ENCODE measurements around the gene AUTS2.

The AUTS2 gene

DNA sequence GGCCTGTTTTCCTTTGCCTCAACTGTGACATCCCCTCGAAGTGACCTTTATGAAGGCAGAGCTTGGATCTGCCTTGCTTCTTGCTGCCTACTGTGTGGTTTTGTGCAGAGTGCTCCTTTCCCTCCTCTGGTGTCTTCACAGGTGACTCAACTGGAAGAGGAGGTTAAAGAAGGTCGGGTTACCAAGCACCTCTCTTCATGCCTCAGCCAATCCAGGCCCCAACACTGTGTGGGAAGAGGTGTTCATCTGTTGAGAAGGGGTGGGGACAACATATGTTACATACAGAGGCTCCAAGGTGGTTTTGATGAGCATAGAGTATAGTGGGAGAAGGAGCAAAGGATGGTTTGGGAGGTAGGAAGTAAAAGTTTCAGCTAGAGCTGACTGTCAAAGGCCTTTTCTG lies 155.7 kb downstream of the AUTS2 start:
- H3K4me1 ChIP-seq (ENCODE audit: insufficient read depth, low read length, poor library complexity, severe bottlenecking): peaks cover 35% of the 10 kb centered on the region
- no peak overlapping the region for H3K9ac ChIP-seq (ENCODE audit: low read depth, low read length, poor library complexity, severe bottlenecking)
- H3K27me3 ChIP-seq (ENCODE audit: insufficient read depth, low read length, poor library complexity, severe bottlenecking): no peaks in the 10 kb centered on the region
- peaks cover 16% of the 10 kb centered on the region for H4K20me1 ChIP-seq (ENCODE audit: insufficient read depth, low read length, poor library complexity, severe bottlenecking)
- no peaks in the 10 kb centered on the region for H3K9me3 ChIP-seq (ENCODE audit: insufficient read depth, low read depth, low read length)
- H3F3A ChIP-seq (ENCODE audit: low read depth): no peaks in the 10 kb centered on the region
- H2AFZ ChIP-seq (ENCODE audit: low read length): no peak overlapping the region
- peaks cover 91% of the 10 kb centered on the region for H3K79me2 ChIP-seq (ENCODE audit: insufficient read depth, low read length)
- no peak overlapping the region for H3K4me3 ChIP-seq (ENCODE audit: low read length, poor library complexity, severe bottlenecking)
- H3K9me2 ChIP-seq (replicated peaks; ENCODE audit: low read depth, low read length): no peaks in the 10 kb centered on the region
- no peaks in the 10 kb centered on the region for H3K36me3 ChIP-seq (ENCODE audit: insufficient read depth, low read length)
- TF ChIP-seq, protein P1, sequence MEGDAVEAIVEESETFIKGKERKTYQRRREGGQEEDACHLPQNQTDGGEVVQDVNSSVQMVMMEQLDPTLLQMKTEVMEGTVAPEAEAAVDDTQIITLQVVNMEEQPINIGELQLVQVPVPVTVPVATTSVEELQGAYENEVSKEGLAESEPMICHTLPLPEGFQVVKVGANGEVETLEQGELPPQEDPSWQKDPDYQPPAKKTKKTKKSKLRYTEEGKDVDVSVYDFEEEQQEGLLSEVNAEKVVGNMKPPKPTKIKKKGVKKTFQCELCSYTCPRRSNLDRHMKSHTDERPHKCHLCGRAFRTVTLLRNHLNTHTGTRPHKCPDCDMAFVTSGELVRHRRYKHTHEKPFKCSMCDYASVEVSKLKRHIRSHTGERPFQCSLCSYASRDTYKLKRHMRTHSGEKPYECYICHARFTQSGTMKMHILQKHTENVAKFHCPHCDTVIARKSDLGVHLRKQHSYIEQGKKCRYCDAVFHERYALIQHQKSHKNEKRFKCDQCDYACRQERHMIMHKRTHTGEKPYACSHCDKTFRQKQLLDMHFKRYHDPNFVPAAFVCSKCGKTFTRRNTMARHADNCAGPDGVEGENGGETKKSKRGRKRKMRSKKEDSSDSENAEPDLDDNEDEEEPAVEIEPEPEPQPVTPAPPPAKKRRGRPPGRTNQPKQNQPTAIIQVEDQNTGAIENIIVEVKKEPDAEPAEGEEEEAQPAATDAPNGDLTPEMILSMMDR (conservative IDR thresholded peaks at IDR 0.05; ENCODE audit: low read length): no peak
- no peak for TF ChIP-seq EZH2phosphoT487 (IDR thresholded peaks at IDR 0.05; ENCODE audit: borderline replicate concordance)
- H3K4me2 ChIP-seq (ENCODE audit: low read depth, low read length, poor library complexity, severe bottlenecking): no peak overlapping the region

DNA sequence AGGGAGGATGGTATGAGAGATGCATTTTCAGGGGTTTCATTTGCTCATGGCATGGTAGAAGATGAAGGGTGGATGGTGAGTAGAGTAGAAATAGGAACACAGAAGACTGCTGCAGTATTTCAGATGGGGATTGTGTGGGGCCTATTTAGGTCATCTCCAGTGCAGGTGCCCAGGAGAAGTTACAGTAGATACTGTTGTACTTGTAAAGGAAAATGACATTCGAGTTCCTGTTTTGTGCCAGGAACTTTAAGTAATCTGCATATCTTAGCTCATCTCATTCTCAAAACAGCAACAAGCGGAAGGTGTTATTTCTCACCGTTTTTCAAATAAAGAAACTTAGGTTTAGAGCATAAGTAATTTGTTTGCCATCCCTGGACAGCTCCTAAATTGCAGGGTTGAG lies 156.2 kb downstream of the AUTS2 start:
- H3K4me1 ChIP-seq (ENCODE audit: insufficient read depth, low read length, poor library complexity, severe bottlenecking): peaks cover 31% of the 10 kb centered on the region
- H2AFZ ChIP-seq (ENCODE audit: low read length): no peak overlapping the region
- H3K9me2 ChIP-seq (replicated peaks; ENCODE audit: low read depth, low read length): no peaks in the 10 kb centered on the region
- H3K4me2 ChIP-seq (ENCODE audit: low read depth, low read length, poor library complexity, severe bottlenecking): no peak overlapping the region
- TF ChIP-seq, protein P1 (conservative IDR thresholded peaks at IDR 0.05; ENCODE audit: low read length): no peak
- no peak for TF ChIP-seq EZH2phosphoT487 (IDR thresholded peaks at IDR 0.05; ENCODE audit: borderline replicate concordance)
- H3K4me3 ChIP-seq (ENCODE audit: low read length, poor library complexity, severe bottlenecking): no peak overlapping the region
- H3K9ac ChIP-seq (ENCODE audit: low read depth, low read length, poor library complexity, severe bottlenecking): no peak overlapping the region
- peaks cover 16% of the 10 kb centered on the region for H4K20me1 ChIP-seq (ENCODE audit: insufficient read depth, low read length, poor library complexity, severe bottlenecking)
- no peaks in the 10 kb centered on the region for H3K9me3 ChIP-seq (ENCODE audit: insufficient read depth, low read depth, low read length)
- H3K27me3 ChIP-seq (ENCODE audit: insufficient read depth, low read length, poor library complexity, severe bottlenecking): no peaks in the 10 kb centered on the region
- H3F3A ChIP-seq (ENCODE audit: low read depth): no peaks in the 10 kb centered on the region
- no peaks in the 10 kb centered on the region for H3K36me3 ChIP-seq (ENCODE audit: insufficient read depth, low read length)
- peaks cover 91% of the 10 kb centered on the region for H3K79me2 ChIP-seq (ENCODE audit: insufficient read depth, low read length)

DNA sequence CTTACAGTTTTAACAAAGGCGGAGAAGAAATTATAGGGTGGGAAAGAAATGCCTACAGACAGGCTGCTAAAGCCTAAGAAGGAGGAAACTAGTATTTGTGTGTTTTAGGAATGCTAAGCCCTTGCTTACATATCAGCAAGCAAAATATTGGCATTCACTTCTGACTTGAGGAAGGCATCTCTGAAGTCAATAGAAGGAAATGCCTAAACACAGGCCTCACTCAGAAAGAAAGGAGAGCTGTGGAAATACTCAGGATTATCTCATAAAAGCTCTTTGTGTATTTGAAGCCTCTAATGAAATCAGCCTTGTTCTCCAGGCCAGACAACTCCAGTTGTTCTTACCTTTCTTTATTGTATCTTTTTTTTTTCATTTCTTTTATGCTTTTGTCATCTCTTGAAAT lies 158.0 kb downstream of the AUTS2 start:
- Histone ChIP-seq H3K9me2 (replicated peaks; ENCODE audit: low read depth, low read length) (no peaks in the 10 kb centered on the region), H3F3A (ENCODE audit: low read depth) (no peaks in the 10 kb centered on the region), H3K4me1 (ENCODE audit: insufficient read depth, low read length, poor library complexity, severe bottlenecking) (peaks cover 31% of the 10 kb centered on the region), H4K20me1 (ENCODE audit: insufficient read depth, low read length, poor library complexity, severe bottlenecking) (peaks cover 11% of the 10 kb centered on the region), H3K79me2 (ENCODE audit: insufficient read depth, low read length) (peaks cover 82% of the 10 kb centered on the region), H2AFZ (ENCODE audit: low read length) (no peak overlapping the region), H3K27me3 (ENCODE audit: insufficient read depth, low read length, poor library complexity, severe bottlenecking) (no peaks in the 10 kb centered on the region), H3K36me3 (ENCODE audit: insufficient read depth, low read length) (no peaks in the 10 kb centered on the region), H3K9me3 (ENCODE audit: insufficient read depth, low read depth, low read length) (no peaks in the 10 kb centered on the region), H3K4me2 (ENCODE audit: low read depth, low read length, poor library complexity, severe bottlenecking) (no peak overlapping the region), H3K4me3 (ENCODE audit: low read length, poor library complexity, severe bottlenecking) (no peak overlapping the region), H3K9ac (ENCODE audit: low read depth, low read length, poor library complexity, severe bottlenecking) (no peak overlapping the region)
- TF ChIP-seq EZH2phosphoT487 (IDR thresholded peaks at IDR 0.05; ENCODE audit: borderline replicate concordance): no peak
- TF ChIP-seq, protein P1 (conservative IDR thresholded peaks at IDR 0.05; ENCODE audit: low read length): no peak
